ENCODE data around the gene CLDN22.
"Not testable (repeated sequence)": the region's sequence is repeated elsewhere in the genome, so short reads cannot be mapped to it uniquely, and the experiment has no call there.

The CLDN22 gene

DNA sequence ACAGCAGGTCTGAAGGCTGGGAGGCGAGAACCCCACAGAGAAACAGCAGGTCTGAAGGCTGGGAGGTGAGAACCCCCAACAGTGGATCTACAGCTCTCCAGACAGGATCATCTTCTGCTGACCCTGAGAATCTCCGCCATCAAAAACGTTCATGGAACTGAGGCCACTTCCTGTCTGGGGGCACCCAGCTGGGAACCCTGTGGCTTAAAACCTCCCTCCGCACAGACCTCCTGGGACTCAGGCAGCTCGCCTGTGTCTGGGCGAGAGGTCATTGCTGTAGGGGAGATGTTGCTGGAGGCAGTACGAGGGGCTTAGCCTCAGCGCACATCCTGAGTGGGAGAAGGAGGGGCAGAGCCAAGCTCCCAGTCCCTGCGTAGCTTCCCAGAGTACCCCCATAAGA, 17.3 kb upstream of the CLDN22 start:
- H3K9me3 ChIP-seq: no peaks in the 10 kb centered on the region
- H3K4me1 ChIP-seq: no peaks in the 10 kb centered on the region
- no peaks in the 10 kb centered on the region for H3K27me3 ChIP-seq (ENCODE audit: low read depth)
- no peak for DNase-seq (ENCODE audit: low spot score in 2 of 2)
- in situ Hi-C loops (cut with MboI; ENCODE audit: low sequenced_read_pairs): no loop called here
- H3K4me3 ChIP-seq: no peak overlapping the region
- no peaks in the 10 kb centered on the region for H3K36me3 ChIP-seq (replicated peaks)

DNA sequence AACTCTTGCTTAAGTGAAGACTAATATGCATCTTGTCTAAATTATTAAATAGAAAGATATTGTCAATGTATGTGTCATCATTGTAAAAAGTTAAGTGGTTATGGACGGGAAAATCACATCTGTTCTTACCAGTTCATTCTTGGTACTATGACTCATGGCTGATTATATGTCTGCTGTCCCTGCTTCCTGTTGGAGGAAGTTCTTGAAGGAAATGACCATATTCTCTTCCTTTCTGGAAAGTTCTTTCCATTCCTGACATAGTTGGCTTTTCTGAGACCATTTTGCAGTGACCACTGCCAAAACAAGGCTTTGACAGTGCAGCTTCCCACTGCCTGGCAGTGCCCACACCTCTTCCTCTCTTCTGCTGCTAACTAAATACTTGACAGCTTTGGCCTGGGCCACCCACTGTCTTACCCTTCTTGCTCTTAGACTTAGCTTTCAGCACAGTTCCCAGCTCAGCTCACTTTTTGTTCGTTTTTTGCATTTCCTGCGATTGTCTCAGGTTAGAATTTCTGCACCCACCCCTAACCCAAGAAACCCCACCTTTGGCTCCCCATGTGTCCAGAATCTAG, 15.4 kb upstream of the CLDN22 start:
- no peaks in the 10 kb centered on the region for H3K27me3 ChIP-seq (ENCODE audit: low read depth)
- in situ Hi-C loops (cut with MboI; ENCODE audit: low sequenced_read_pairs): no loop called here
- DNase-seq (ENCODE audit: low spot score in 2 of 2): no peak
- H3K36me3 ChIP-seq (replicated peaks): no peaks in the 10 kb centered on the region
- H3K4me3 ChIP-seq: no peak overlapping the region
- H3K9me3 ChIP-seq: no peaks in the 10 kb centered on the region
- no peaks in the 10 kb centered on the region for H3K4me1 ChIP-seq

DNA sequence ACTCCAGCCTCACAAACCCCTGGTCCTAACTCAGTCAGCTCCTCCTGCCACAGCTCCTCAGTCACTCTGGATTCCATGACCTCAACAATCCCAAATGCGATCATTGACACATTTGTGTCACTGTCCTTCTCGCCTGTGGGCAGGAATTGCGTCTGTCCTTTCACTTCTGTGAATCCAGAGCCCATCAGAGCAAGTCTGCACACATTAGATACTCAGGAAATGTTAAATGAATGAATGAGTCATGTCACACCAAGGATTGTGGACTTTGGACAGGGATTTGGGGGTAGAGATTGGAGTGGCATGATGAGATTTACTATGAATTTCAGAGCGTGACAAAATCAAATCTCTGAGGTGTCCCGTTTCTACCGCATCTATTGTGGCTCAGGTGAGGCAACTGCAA, 13.9 kb upstream of the CLDN22 start:
- in situ Hi-C loops (cut with MboI; ENCODE audit: low sequenced_read_pairs): no loop called here
- H3K27me3 ChIP-seq (ENCODE audit: low read depth): no peaks in the 10 kb centered on the region
- H3K4me1 ChIP-seq: peaks cover 9% of the 10 kb centered on the region
- no peak overlapping the region for H3K4me3 ChIP-seq
- no peaks in the 10 kb centered on the region for H3K9me3 ChIP-seq
- DNase-seq (ENCODE audit: low spot score in 2 of 2): no peak
- no peaks in the 10 kb centered on the region for H3K36me3 ChIP-seq (replicated peaks)

DNA sequence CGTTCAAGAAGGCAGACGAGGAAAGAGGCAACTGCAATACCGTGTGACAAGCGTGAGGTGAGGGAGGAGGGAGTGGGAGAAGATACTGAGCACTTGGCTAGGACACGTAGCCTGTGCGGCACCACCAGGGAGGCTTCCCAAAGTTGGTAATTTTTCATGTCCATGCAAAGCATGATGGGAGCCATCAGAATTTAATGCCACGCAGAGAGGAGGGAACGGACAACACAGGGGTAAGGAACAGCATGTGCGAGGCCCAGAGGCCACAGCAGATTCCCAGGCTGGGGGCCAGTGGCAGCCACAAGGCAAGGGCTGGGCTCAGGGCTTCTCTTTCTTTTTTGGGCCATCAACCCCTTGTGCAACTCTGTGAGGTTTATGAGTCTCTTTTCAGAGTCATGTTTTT, 13.1 kb upstream of the CLDN22 start:
- H3K36me3 ChIP-seq (replicated peaks): no peaks in the 10 kb centered on the region
- in situ Hi-C loops (cut with MboI; ENCODE audit: low sequenced_read_pairs): no loop called here
- peaks cover 9% of the 10 kb centered on the region for H3K4me1 ChIP-seq
- no peak for DNase-seq (ENCODE audit: low spot score in 2 of 2)
- no peak overlapping the region for H3K4me3 ChIP-seq
- H3K27me3 ChIP-seq (ENCODE audit: low read depth): no peaks in the 10 kb centered on the region
- H3K9me3 ChIP-seq: no peaks in the 10 kb centered on the region

DNA sequence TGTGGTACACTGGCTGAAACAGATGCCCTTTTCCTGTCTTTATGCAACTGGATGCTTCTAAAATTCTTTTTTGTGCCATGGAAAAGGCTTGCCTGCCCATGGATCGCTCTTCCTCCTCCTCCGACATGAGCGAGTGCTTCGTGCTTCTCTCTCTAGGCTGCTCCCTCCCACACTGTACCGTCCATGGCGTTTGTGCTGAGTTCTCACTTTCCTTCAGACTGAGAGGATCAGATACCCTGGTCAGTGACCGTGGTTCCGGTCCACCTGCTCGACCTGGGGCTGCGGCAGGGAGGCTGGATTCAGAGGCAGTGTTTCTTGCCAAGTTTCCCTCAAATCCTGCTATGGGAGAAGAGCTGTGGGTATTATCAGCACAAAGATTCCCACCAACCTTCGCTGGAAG, 12.4 kb upstream of the CLDN22 start:
- no peaks in the 10 kb centered on the region for H3K36me3 ChIP-seq (replicated peaks)
- H3K27me3 ChIP-seq (ENCODE audit: low read depth): no peaks in the 10 kb centered on the region
- H3K9me3 ChIP-seq: no peaks in the 10 kb centered on the region
- H3K4me3 ChIP-seq: no peak overlapping the region
- DNase-seq (ENCODE audit: low spot score in 2 of 2): no peak
- peaks cover 9% of the 10 kb centered on the region for H3K4me1 ChIP-seq
- in situ Hi-C loops (cut with MboI; ENCODE audit: low sequenced_read_pairs): no loop called here

DNA sequence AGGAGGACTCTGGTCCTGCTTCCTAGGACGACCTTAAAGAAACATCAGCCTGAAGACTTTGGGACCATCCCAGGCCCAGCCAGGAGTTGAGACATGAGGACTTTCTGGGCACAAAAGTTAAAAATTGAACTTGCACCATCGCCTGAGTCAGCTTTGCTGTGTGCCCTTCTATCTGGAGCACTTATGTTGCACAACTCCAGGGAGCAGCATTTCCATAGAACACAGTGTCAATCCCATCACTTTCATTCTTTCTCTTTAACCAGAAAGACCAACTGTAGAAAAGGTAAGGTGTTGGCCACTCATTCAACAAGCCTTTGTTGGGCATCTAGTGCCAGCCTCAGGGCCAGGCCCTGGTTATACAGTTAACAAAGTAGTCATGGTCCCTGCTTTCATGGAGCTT, 10.8 kb upstream of the CLDN22 start:
- DNase-seq (ENCODE audit: low spot score in 2 of 2): no peak
- no peaks in the 10 kb centered on the region for H3K27me3 ChIP-seq (ENCODE audit: low read depth)
- H3K9me3 ChIP-seq: no peaks in the 10 kb centered on the region
- H3K36me3 ChIP-seq (replicated peaks): no peaks in the 10 kb centered on the region
- H3K4me1 ChIP-seq: peaks cover 9% of the 10 kb centered on the region
- in situ Hi-C loops (cut with MboI; ENCODE audit: low sequenced_read_pairs): no loop called here
- H3K4me3 ChIP-seq: no peak overlapping the region

DNA sequence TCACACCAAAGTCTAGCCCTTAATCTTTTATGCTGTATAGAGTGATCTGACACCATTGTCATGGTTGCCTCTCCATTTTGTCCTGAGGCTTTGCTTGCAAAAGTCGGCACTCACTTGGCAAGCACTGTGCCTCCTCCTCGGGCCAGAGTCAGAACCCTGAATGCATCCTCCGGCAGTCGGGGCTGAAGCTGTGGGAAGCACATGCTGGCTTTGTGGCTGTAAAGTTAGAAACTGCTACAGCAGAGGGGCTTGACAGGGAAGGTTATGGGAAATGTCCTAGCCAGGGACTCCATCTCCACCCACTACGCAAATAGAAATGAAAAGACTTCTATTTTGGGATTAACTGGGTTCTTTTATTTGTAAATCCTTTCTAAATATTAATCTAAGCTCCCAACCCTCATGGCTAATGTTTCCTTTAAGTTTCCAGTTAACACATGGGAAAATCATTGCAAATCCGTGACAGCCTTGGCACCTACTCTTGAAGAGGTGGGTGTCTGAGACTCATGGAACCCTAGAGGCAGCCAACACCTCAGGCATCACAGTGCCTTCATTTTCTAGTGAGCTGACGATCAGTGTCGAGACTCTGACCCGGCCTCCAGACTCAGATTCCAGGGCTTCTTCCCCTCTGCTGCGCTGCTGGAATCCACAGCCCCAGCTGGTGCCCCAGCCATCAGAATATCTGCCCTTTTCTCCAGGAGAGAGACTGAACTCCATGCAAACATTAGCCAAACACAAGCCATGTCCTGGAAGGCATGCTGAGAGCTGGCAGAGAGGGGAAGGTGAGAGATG, 10.1 kb upstream of the CLDN22 start:
- peak in 1 of 2 experiments; percentile 32 for DNase-seq (ENCODE audit: low spot score in 2 of 2)
- Histone ChIP-seq H3K27me3 (ENCODE audit: low read depth) (no peaks in the 10 kb centered on the region), H3K9me3 (no peaks in the 10 kb centered on the region), H3K4me3 (no peak overlapping the region), H3K4me1 (peaks cover 9% of the 10 kb centered on the region), H3K36me3 (replicated peaks) (no peaks in the 10 kb centered on the region)
- in situ Hi-C loops (cut with MboI; ENCODE audit: low sequenced_read_pairs): no loop called here

DNA sequence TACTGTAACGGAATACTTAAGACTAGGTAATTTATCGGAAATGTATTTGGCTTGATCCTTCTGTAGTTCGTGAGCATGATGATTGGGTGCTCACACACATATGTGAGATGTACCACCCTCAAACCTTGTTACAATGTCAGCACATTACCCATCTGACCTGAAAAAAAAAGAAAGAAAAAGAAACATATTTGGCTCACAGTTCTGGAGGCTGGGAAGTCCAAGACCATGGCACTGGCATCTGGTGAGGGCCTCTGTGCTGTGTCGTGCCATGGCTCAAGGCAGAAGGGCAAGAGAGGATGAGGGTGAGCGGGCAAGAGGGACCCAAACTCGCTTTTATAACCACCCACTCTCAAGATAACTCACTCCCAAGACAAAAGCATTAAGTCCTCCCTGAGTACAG, 9.2 kb upstream of the CLDN22 start:
- Histone ChIP-seq H3K4me3 (no peak overlapping the region), H3K27me3 (ENCODE audit: low read depth) (no peaks in the 10 kb centered on the region), H3K4me1 (peaks cover 9% of the 10 kb centered on the region), H3K36me3 (replicated peaks) (no peaks in the 10 kb centered on the region), H3K9me3 (no peaks in the 10 kb centered on the region)
- in situ Hi-C loops (cut with MboI; ENCODE audit: low sequenced_read_pairs): no loop called here
- no peak for DNase-seq (ENCODE audit: low spot score in 2 of 2)

DNA sequence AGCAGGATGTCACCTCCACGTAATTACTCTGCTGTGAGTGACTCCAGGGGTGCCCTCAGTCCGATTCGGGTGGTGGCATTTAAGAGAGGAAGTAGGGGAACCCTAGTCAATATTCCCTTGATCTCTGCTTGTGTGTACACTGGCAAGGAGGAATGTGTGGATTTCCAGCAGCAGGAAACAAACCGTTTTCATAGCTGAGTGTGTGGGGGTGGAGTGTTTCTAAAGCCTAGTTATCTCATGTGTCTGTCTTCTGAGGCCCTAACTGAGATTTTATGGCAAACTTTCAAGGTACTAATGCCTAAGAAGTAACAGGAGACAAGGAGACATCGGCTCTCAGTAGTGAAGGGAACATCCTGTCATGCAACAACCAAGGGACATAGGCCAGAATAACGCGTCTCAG, 8.8 kb upstream of the CLDN22 start:
- DNase-seq (ENCODE audit: low spot score in 2 of 2): no peak
- in situ Hi-C loops (cut with MboI; ENCODE audit: low sequenced_read_pairs): no loop called here
- H3K9me3 ChIP-seq: no peaks in the 10 kb centered on the region
- H3K27me3 ChIP-seq (ENCODE audit: low read depth): no peaks in the 10 kb centered on the region
- H3K4me3 ChIP-seq: no peak overlapping the region
- peaks cover 9% of the 10 kb centered on the region for H3K4me1 ChIP-seq
- no peaks in the 10 kb centered on the region for H3K36me3 ChIP-seq (replicated peaks)

DNA sequence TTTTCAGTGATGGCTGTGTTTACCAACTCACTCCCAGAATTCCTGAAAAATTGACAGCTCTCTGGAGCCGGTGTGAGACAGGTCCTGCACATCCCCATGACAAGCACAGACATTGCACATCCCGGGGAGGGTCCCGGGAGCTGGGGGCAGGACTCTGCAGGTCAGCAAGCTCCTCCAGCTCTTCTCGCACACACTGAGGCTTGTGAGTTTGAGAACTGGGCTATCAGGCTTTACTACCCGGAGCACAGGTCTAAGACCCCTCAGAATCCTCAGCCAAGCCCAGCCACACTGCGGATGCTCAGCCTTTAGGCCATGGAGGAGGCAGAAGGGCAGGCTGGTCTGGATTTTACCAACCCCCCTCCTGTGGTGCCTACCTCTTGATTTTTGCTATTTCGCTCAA, 7.8 kb upstream of the CLDN22 start:
- Histone ChIP-seq H3K4me1 (peaks cover 9% of the 10 kb centered on the region), H3K27me3 (ENCODE audit: low read depth) (no peaks in the 10 kb centered on the region), H3K4me3 (no peak overlapping the region), H3K9me3 (no peaks in the 10 kb centered on the region), H3K36me3 (replicated peaks) (no peaks in the 10 kb centered on the region)
- DNase-seq (ENCODE audit: low spot score in 2 of 2): no peak
- in situ Hi-C loops (cut with MboI; ENCODE audit: low sequenced_read_pairs): no loop called here

DNA sequence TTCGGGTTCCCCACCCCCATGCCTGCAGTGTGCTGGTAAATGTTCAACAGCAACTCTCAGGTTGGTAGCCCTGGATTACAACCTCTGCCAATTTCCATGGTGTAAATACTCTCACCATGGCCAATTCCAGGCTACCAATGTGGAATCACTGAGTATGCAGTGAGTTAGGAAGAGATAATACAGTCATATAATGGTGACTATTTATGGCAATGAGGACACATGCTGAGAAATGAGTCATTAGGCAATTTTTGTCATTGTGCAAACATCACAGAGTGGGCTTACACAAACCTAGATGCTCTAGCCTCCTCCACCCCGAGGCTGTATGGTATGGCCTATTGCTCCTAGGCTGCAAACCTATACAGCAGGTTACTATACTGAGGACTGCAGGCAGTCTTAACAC, 6.8 kb upstream of the CLDN22 start:
- H3K36me3 ChIP-seq (replicated peaks): no peaks in the 10 kb centered on the region
- H3K4me3 ChIP-seq: no peak overlapping the region
- H3K27me3 ChIP-seq (ENCODE audit: low read depth): no peaks in the 10 kb centered on the region
- no peaks in the 10 kb centered on the region for H3K9me3 ChIP-seq
- in situ Hi-C loops (cut with MboI; ENCODE audit: low sequenced_read_pairs): no loop called here
- H3K4me1 ChIP-seq: peaks cover 9% of the 10 kb centered on the region
- DNase-seq (ENCODE audit: low spot score in 2 of 2): no peak

DNA sequence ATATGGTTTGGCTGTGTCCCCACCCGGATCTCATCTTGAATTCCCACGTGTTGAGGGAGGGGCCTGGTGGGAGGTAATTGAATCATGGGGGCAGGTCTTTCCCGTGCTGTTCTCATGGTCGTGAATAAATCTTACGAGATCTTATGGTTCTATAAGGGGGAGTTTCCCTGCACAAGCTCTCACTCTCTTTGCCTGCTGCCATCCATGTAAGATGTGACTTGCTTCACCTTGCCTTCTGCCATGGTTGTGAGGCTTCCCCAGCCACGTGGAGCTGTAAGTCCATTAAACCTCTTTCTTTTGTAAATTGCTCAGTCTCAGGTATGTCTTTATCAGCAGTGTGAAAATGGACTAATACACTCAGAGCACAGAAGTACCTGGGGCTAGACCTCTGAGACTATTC, 6.3 kb upstream of the CLDN22 start:
- H3K4me3 ChIP-seq; H3K27me3 ChIP-seq (ENCODE audit: low read depth); DNase-seq (ENCODE audit: low spot score in 2 of 2); H3K36me3 ChIP-seq (replicated peaks); in situ Hi-C loops (cut with MboI; ENCODE audit: low sequenced_read_pairs); H3K9me3 ChIP-seq: not testable (repeated sequence)
- H3K4me1 ChIP-seq: peaks cover 12% of the 10 kb centered on the region

DNA sequence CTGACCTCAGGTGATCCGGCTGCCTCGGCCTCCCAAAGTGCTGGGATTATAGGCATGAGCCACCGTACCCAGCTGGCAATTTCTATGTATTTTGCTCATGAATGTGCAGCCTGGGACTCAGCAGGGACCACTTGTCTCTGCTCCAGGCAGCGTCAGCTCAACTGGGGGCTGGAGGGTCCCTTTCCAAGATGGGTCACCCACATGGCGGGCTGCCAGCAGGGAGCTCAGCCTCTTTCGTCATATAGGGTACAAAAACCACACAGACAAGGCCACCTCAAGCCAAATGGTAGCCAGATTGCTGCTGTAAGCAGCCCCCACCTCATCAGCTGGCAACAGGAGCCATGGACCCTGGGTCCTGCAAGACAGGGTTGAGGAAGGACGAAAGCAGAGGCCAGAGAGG, 4.5 kb upstream of the CLDN22 start:
- Histone ChIP-seq H3K36me3 (replicated peaks) (no peaks in the 10 kb centered on the region), H3K4me3 (no peak overlapping the region), H3K27me3 (ENCODE audit: low read depth) (no peaks in the 10 kb centered on the region), H3K4me1 (peaks cover 19% of the 10 kb centered on the region), H3K9me3 (no peaks in the 10 kb centered on the region)
- no peak for DNase-seq (ENCODE audit: low spot score in 2 of 2)
- in situ Hi-C loops (cut with MboI; ENCODE audit: low sequenced_read_pairs): no loop called here

DNA sequence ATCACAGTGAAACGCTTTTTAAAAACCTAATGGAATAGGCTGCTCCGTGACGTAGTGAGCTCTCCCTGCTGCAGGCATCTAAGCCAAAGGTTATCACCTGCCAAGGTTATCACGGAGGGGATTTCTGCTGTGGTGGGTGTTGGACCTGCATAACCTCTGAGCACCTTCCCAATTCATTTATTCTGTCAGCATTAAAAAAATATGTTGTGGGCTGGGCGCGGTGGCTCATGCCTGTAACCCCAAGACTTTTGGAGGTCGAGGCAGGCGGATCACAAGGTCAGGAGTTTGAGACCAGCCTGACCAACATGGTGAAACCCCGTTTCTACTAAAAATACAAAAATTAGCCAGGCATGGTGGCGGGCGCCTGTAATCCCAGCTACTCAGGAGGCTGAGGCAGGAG, 4.0 kb upstream of the CLDN22 start:
- H3K27me3 ChIP-seq (ENCODE audit: low read depth); H3K9me3 ChIP-seq; in situ Hi-C loops (cut with MboI; ENCODE audit: low sequenced_read_pairs); H3K4me3 ChIP-seq; H3K36me3 ChIP-seq (replicated peaks); DNase-seq (ENCODE audit: low spot score in 2 of 2): not testable (repeated sequence)
- H3K4me1 ChIP-seq: peaks cover 20% of the 10 kb centered on the region

DNA sequence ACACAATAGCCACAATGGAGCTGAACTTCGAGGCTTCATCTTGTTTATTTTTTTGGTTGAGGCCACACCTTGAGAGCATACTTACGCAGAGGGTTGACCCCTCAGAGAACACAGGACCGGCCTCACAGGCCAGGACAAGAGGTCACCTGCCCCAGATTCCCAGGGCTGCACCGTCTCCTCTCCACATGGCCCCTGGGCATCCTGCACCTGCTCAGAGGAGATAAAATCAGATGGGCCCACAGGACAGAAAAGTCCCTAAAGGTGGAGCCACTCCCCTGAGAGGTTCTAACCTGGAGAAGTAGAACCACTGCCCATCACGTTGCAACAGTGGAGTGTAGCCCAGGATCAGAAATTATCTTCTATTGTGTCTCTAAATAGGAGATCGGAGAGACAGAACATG, 3.2 kb upstream of the CLDN22 start:
- H3K27me3 ChIP-seq (ENCODE audit: low read depth): no peaks in the 10 kb centered on the region
- H3K4me3 ChIP-seq: no peak overlapping the region
- DNase-seq (ENCODE audit: low spot score in 2 of 2): no peak
- no peaks in the 10 kb centered on the region for H3K36me3 ChIP-seq (replicated peaks)
- H3K4me1 ChIP-seq: peaks cover 20% of the 10 kb centered on the region
- no peaks in the 10 kb centered on the region for H3K9me3 ChIP-seq
- in situ Hi-C loops (cut with MboI; ENCODE audit: low sequenced_read_pairs): no loop called here

Data from HAP-1 (cell line).